Common myeloid progenitor, CD34-positive (primary cell): Measurements from ENCODE around the gene SINHCAF.

Source experiments
- CTCF ChIA-PET: fragments of 350-600 bp; sonication (Branson Sonifier 250); formaldehyde crosslinking; loops from one replicate; lab custom pipeline; 2021; ENCODE audit warnings: antibody characterized with exemption; lab: Charles Lee
- POLR2A ChIA-PET: fragments of 350-600 bp; sonication (Branson Sonifier 250); formaldehyde crosslinking; loops from one replicate; lab custom pipeline; 2021; ENCODE audit warnings: antibody characterized with exemption; lab: Charles Lee
- DNase-seq, 3 donors: peaks; one replicate each; pipeline versions ENCODE4 v3.0.0 to v3.0.0-alpha.2; 2013
- H3K27ac ChIP-seq, 2 experiments: 1 replicate in 1 of 2; 2 replicates in 1 of 2; pipeline ENCODE4 v1.7.0; 2013; ENCODE audit warnings: inconsistent platforms in 2 of 2, low read length in 2 of 2, mild to moderate bottlenecking in 2 of 2, low read depth in 1 of 2, moderate library complexity in 1 of 2; ENCODE audit not compliant: severe bottlenecking in 2 of 2, insufficient read depth in 1 of 2, poor library complexity in 1 of 2
- H3K27me3 ChIP-seq, 5 experiments: replicated peaks in 2 of 5; 1 replicate in 3 of 5; 2 replicates in 2 of 5; pipeline versions ENCODE4 v1.6.1 to v1.7.0; 2013; ENCODE audit warnings: low read length in 4 of 5, mild to moderate bottlenecking in 2 of 5, moderate library complexity in 2 of 5, inconsistent platforms in 1 of 5; ENCODE audit not compliant: insufficient read depth in 5 of 5, control insufficient read depth in 4 of 5
- H3K36me3 ChIP-seq, 4 experiments: 1 replicate in 2 of 4; 2 replicates in 2 of 4; pipeline versions ENCODE4 v1.6.1 to v1.7.0; 2013; ENCODE audit warnings: low read length in 3 of 4, control low read depth in 1 of 4, mild to moderate bottlenecking in 1 of 4; ENCODE audit not compliant: control insufficient read depth in 4 of 4, insufficient read depth in 4 of 4
- H3K4me1 ChIP-seq, 4 experiments: 1 replicate in 3 of 4; 2 replicates in 1 of 4; pipeline versions ENCODE4 v1.6.1 to v1.7.1; 2013; ENCODE audit warnings: low read length in 3 of 4, mild to moderate bottlenecking in 3 of 4, control low read depth in 1 of 4, inconsistent platforms in 1 of 4, moderate library complexity in 1 of 4; ENCODE audit not compliant: control insufficient read depth in 4 of 4, insufficient read depth in 4 of 4; ENCODE audit errors: control extremely low read depth in 1 of 4
- H3K4me3 ChIP-seq, 7 experiments: 1 replicate in 4 of 7; 2 replicates in 3 of 7; pipeline versions ENCODE4 v1.5.1 to v1.7.0; 2013; ENCODE audit warnings: mild to moderate bottlenecking in 7 of 7, low read length in 6 of 7, moderate library complexity in 6 of 7, inconsistent platforms in 2 of 7, low read depth in 2 of 7, control low read depth in 1 of 7; ENCODE audit not compliant: insufficient read depth in 4 of 7, control insufficient read depth in 1 of 7; ENCODE audit errors: extremely low read depth in 1 of 7
- H3K9me3 ChIP-seq, 5 experiments: 1 replicate in 4 of 5; 2 replicates in 1 of 5; pipeline versions ENCODE4 v1.6.1 to v1.7.1; 2013; ENCODE audit warnings: low read length in 4 of 5, mild to moderate bottlenecking in 2 of 5, inconsistent platforms in 1 of 5, low read depth in 1 of 5, moderate library complexity in 1 of 5; ENCODE audit not compliant: control insufficient read depth in 4 of 5, insufficient read depth in 2 of 5; ENCODE audit errors: control extremely low read depth in 1 of 5
- WGBS: methylation state at CpG from one replicate; pipeline ENCODE4 v1.1.5; 2013; ENCODE audit not compliant: insufficient coverage; 5-methylcytosine and 5-hydroxymethylcytosine counted together

Gene SINHCAF

DNA sequence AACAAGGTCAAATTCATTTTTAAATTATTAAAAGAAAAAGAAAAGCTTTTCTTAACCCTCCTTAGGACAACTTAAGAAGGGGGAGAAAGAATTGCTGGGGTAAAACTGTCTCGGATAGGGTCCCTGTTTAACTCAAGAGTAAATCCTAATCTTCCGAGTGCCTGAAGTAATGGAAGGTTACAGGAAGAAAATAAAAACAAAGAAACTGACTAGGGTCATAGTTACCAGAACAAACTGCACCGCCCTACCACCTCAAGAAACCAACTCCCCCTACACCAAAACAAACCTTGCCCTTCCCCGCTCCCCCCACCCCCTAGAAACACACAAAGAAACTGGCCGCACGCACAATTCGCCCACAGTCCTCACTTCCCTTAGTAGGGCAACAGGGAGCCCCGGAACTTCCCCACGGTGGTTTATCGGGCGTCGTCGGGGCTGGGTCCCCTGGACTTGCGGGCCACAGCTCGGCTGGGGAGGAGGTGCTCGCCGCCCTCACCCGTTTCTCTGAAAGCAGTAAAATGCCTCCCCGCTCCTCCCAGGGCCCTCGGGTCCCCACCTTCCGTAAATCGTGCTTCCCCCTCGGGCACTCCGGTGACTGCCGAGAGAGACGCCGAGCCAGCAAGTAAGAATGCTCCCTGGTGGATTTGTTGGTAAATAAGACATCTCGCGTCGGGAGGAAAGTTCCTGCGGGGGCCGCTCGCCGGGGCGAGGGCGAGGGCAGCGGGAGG lies 2.4 kb downstream of the SINHCAF start:
- Histone ChIP-seq H3K4me1 (peaks cover 13 to 66% (median 47%) of the 10 kb centered on the region in 4 experiments), H3K4me3 (peak overlapping the region; percentile 81 to 97 (median 89)), H3K27me3 (no peaks in the 10 kb centered on the region), H3K9me3 (no peaks in the 10 kb centered on the region), H3K36me3 (no peaks in the 10 kb centered on the region), H3K27ac (peak overlapping the region; percentile 86 to 95)
- peak; percentile 75 to 91 (median 86) for DNase-seq
- ChIA-PET CTCF (interaction anchor here (0.5 to 1.7 kb wide), 3 partner anchors 22 to 1763 kb away, joined by 3 read pairs; no protein-coding TSS in a partner anchor), POLR2A (no interaction called here)
- WGBS = 1% methylated on average over 20 of the region's 37 CpGs

GRCh38 chr12:31322801-31323207 lies 3.1 kb downstream of the SINHCAF start:
- ChIA-PET CTCF (interaction anchor here (0.5 to 1.7 kb wide), 3 partner anchors 21 to 1762 kb away, joined by 3 read pairs; no protein-coding TSS in a partner anchor), POLR2A (no interaction called here)
- Histone ChIP-seq H3K4me3 (peak overlapping the region in 6 of 7 experiments; percentile 82 to 97 (median 92)), H3K27ac (peak overlapping the region; percentile 86 to 95), H3K27me3 (no peaks in the 10 kb centered on the region), H3K4me1 (peaks cover 19 to 73% (median 53%) of the 10 kb centered on the region in 4 experiments), H3K9me3 (no peaks in the 10 kb centered on the region), H3K36me3 (no peaks in the 10 kb centered on the region)
- WGBS = 7% methylated on average over 2 of the region's 5 CpGs
- DNase-seq = peak in 1 of 3 donors; percentile 24

DNA sequence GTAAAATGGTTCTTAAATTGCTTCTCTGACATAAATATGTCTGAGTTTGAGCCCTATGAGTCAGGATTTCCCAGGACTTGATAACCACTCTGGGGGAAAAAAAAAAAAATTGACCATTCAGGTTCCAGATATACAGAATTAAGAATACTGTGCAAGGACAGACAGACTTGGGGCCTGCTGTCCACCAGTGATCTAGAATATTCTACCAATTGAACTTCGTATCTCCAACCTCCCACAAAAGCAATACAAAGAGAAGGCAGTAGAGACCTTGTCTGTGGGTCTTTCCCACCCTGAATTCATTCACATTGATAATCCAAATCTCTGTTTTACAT lies 4.1 kb downstream of the SINHCAF start:
- H3K4me1 ChIP-seq = peaks cover 27 to 82% (median 57%) of the 10 kb centered on the region in 4 experiments
- H3K9me3 ChIP-seq = no peaks in the 10 kb centered on the region
- no peak overlapping the region for H3K4me3 ChIP-seq
- H3K27ac ChIP-seq = peak overlapping the region in 1 of 2 experiments; percentile 95
- no peaks in the 10 kb centered on the region for H3K36me3 ChIP-seq
- no peaks in the 10 kb centered on the region for H3K27me3 ChIP-seq
- CTCF ChIA-PET = interaction anchor here (0.6 to 1.7 kb wide), 2 partner anchors 20 to 32 kb away, joined by 3 read pairs; no protein-coding TSS in a partner anchor
- POLR2A ChIA-PET = no interaction called here
- no peak for DNase-seq
- WGBS = no CpG with 5 or more reads among the region's 1 CpG

- H3K27ac ChIP-seq = peak overlapping the region in 1 of 2 experiments; percentile 95
- CTCF ChIA-PET = interaction anchor here (0.6 to 1.5 kb wide), 3 partner anchors 12 to 31 kb away, joined by 3 read pairs; no protein-coding TSS in a partner anchor
- POLR2A ChIA-PET = no interaction called here
- H3K9me3 ChIP-seq = no peaks in the 10 kb centered on the region
- WGBS = 100% methylated on average over 1 of the region's 4 CpGs
- H3K4me1 ChIP-seq = peaks cover 32 to 83% (median 56%) of the 10 kb centered on the region in 4 experiments
- H3K36me3 ChIP-seq = no peaks in the 10 kb centered on the region
- no peaks in the 10 kb centered on the region for H3K27me3 ChIP-seq
- no peak overlapping the region for H3K4me3 ChIP-seq
- no peak for DNase-seq
Measured at GRCh38 chr12:31321186-31321896, 4.6 kb downstream of the SINHCAF start.

- ChIA-PET CTCF (no interaction called here), POLR2A (no interaction called here)
- H3K4me1 ChIP-seq = peaks cover 35 to 72% (median 58%) of the 10 kb centered on the region in 4 experiments
- H3K27me3 ChIP-seq = no peaks in the 10 kb centered on the region
- WGBS = no CpG with 5 or more reads among the region's 2 CpGs
- peaks cover 0 to 4% (median 0%) of the 10 kb centered on the region in 4 experiments for H3K36me3 ChIP-seq
- no peaks in the 10 kb centered on the region for H3K9me3 ChIP-seq
- peak overlapping the region in 1 of 7 experiments; percentile 7 for H3K4me3 ChIP-seq
- DNase-seq = peak in 1 of 3 donors; percentile 26
- peak overlapping the region in 1 of 2 experiments; percentile 80 for H3K27ac ChIP-seq
Measured at GRCh38 chr12:31318657-31319269, 7.2 kb downstream of the SINHCAF start.

DNA sequence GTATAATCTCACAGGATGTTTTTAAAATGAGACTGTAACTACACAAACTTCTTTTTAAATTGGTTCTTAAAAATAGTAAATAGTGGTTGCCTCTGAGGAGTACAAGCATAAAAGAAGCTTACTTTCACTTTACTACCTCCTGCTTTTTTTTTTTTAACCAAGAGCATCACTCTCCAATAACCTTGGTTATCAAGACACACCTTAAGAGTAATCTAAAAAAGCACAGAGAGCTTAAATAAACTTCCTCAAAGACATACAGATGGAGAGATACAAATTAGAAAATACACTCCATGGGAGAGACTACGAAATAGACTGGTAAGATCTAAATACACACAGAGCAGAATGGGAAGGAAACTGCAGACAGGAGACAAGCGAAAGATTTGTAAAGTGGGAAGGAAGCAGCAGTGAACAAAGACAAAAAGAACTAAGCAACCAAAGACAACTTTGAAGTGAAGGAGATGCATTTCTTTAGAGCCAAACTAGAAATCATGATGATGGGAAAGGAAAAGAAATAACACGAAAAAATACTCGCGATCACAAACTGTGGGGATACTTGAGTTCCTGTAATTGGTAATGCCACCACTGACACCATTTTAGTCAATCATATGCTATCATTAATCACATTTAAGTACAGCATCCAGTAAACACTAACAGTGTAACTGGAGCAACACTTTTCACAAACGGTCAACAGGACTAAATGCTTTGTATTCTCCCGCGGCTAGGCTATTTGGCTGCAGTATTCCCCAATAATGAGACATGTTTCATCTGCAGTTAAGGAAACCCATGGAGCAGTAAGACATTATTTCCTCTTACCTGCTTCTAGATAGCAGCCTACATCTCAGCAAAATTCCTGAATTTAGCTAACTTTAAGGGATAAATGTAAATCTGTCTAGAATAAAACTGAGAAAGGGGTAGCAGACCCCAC lies 8.2 kb downstream of the SINHCAF start:
- Histone ChIP-seq H3K9me3 (no peaks in the 10 kb centered on the region), H3K27ac (peak overlapping the region; percentile 30 to 80), H3K4me1 (peaks cover 28 to 65% (median 52%) of the 10 kb centered on the region in 4 experiments), H3K36me3 (peaks cover 0 to 4% (median 0%) of the 10 kb centered on the region in 4 experiments), H3K4me3 (peak overlapping the region in 6 of 7 experiments; percentile 56 to 84 (median 66)), H3K27me3 (no peaks in the 10 kb centered on the region)
- ChIA-PET CTCF (interaction anchor here (0.6 to 0.8 kb wide), 2 partner anchors 45 to 47 kb away, joined by 3 read pairs; no protein-coding TSS in a partner anchor), POLR2A (no interaction called here)
- DNase-seq = peak in 2 of 3 donors; percentile 53 to 67
- whole genome bisulfite sequencing = 7% methylated on average over 3 of the region's 8 CpGs
